B cell (primary cell): ENCODE results near the gene PPP6R2.

Experiments
- CTCF ChIP-seq: fragments of 200-600 bp; IDR thresholded peaks from one replicate; pipeline ENCODE4 v1.8.0; 2022; ENCODE audit warnings: antibody characterized with exemption, mild to moderate bottlenecking
- EZH2 ChIP-seq: IDR thresholded peaks from 2 replicates; pipeline ENCODE4 v1.6.1; 2012; ENCODE audit warnings: borderline replicate concordance, low read depth, mild to moderate bottlenecking, moderate library complexity, low read length; ENCODE audit not compliant: insufficient read depth, poor library complexity, severe bottlenecking

DNA sequence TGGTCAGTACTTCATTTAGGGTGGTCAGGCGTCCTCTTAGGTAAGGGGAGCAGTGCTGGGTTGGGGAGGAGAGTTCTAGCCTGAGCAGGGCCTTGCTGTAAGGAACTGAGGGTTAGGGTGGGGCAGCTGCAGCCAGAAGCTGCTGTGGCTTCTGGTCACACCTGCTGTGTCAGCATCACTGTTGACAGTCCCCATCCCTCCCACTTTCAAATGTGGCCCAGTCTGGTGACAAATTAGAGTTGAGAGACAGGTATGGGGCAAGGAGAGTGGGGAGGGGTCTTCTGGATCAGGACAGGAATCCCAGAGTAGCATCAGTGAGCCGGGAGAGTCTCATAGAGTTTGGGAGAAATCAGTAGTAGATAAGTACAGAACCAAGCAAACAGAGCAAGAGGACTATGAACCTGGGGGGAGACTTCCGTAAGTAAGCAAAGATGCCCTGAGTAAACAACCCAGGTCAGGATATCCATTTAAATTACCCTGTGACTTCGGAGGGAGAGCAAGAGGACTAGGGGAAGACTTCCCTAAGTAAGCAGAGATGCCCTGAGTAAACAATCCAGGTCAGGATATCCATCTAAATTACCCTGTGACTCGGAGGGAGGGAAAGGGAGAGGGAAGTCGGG, 53.7 kb downstream of the PPP6R2 start:
- TF ChIP-seq CTCF (no peak), EZH2 (no peak)
